Measurements from ENCODE around the gene CAST.

The CAST gene

GRCh38 chr5:96808868-96809558 is 146.8 kb downstream of the CAST start:
- Histone ChIP-seq H3K4me2 (ENCODE audit: insufficient read depth, low read length) (peak overlapping the region; percentile 79), H3K27ac (ENCODE audit: low read length) (peak overlapping the region; percentile 100)

DNA sequence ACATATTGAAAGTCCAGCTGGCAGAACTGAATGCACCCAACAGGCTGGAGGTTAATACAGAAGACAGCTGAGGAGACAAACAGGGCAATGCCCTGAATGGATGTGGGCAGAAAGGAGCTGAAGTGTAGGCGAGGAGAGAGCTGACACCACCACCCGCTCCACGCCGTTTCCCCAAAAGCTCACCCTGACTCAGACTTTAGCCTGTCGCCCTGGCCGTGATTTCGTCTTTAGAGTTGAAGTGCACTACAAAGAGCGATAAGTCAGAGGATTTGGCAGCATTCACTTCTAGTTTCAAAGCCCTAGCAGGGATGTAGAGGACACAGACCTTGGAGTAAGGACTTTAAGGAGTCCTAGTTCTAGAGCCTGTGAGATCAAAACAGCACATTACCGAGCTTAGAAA is 147.7 kb downstream of the CAST start:
- H2AFZ ChIP-seq (ENCODE audit: low read depth, low read length) = no peak overlapping the region
- H3K9me3 ChIP-seq (ENCODE audit: insufficient read depth, low read length, severe bottlenecking) = no peaks in the 10 kb centered on the region
- H3K4me2 ChIP-seq (ENCODE audit: insufficient read depth, low read length) = no peak overlapping the region
- H3K36me3 ChIP-seq (ENCODE audit: insufficient read depth, low read length) = peaks cover 9% of the 10 kb centered on the region
- H3K79me2 ChIP-seq (ENCODE audit: insufficient read depth, low read length) = peaks cover 36% of the 10 kb centered on the region
- no peak overlapping the region for H3K4me3 ChIP-seq (ENCODE audit: low read depth in 1 of 2, low read length in 2 of 2)
- TF ChIP-seq CTCF (IDR thresholded peaks at IDR 0.05; ENCODE audit: borderline replicate concordance, extremely low read depth, low read length, poor library complexity, severe bottlenecking) (no peak), EZH2 (IDR thresholded peaks at IDR 0.05; ENCODE audit: borderline replicate concordance, low read depth, low read length, severe bottlenecking) (no peak)
- no peak for DNase-seq
- no peak for ATAC-seq (ENCODE audit: insufficient read depth, low read depth)
- no peaks in the 10 kb centered on the region for H3K27me3 ChIP-seq (ENCODE audit: insufficient read depth, low read length, poor library complexity)
- peaks cover 41% of the 10 kb centered on the region for H3K4me1 ChIP-seq (ENCODE audit: insufficient read depth, low read length)
- H3K27ac ChIP-seq (ENCODE audit: low read length) = 0 out of 2 replicates have a peak overlapping the region, but pooled peaks have one; percentile 34
- H3K9ac ChIP-seq (ENCODE audit: low read depth, low read length) = no peak overlapping the region
- no peaks in the 10 kb centered on the region for H4K20me1 ChIP-seq (ENCODE audit: insufficient read depth, low read length)

More at GRCh38 chr5:96808868-96809558, 146.8 kb downstream of the CAST start:
- Histone ChIP-seq H3K9me3 (ENCODE audit: insufficient read depth, low read length, severe bottlenecking) (no peaks in the 10 kb centered on the region), H3K36me3 (ENCODE audit: insufficient read depth, low read length) (peaks cover 14% of the 10 kb centered on the region), H2AFZ (ENCODE audit: low read depth, low read length) (peak overlapping the region; percentile 91; the same call in 1 of the 2 replicates), H3K79me2 (ENCODE audit: insufficient read depth, low read length) (peaks cover 45% of the 10 kb centered on the region), H3K4me3 (ENCODE audit: low read depth in 1 of 2, low read length in 2 of 2) (peak overlapping the region in 1 of 2 experiments; percentile 81; a peak in 3 of 4 replicates), H3K27me3 (ENCODE audit: insufficient read depth, low read length, poor library complexity) (no peaks in the 10 kb centered on the region), H3K4me1 (ENCODE audit: insufficient read depth, low read length) (peaks cover 43% of the 10 kb centered on the region), H4K20me1 (ENCODE audit: insufficient read depth, low read length) (no peaks in the 10 kb centered on the region), H3K9ac (ENCODE audit: low read depth, low read length) (peak overlapping the region; percentile 98)
- DNase-seq = no peak
- no peak for ATAC-seq (ENCODE audit: insufficient read depth, low read depth)
- TF ChIP-seq CTCF (IDR thresholded peaks at IDR 0.05; ENCODE audit: borderline replicate concordance, extremely low read depth, low read length, poor library complexity, severe bottlenecking) (no peak), EZH2 (IDR thresholded peaks at IDR 0.05; ENCODE audit: borderline replicate concordance, low read depth, low read length, severe bottlenecking) (no peak)

GRCh38 chr5:96812851-96813250 is 150.7 kb downstream of the CAST start:
- H2AFZ ChIP-seq (ENCODE audit: low read depth, low read length) = no peak overlapping the region
- H3K27ac ChIP-seq (ENCODE audit: low read length) = no peak overlapping the region
- ATAC-seq (ENCODE audit: insufficient read depth, low read depth) (no peak), DNase-seq (no peak)
- peaks cover 7% of the 10 kb centered on the region for H3K79me2 ChIP-seq (ENCODE audit: insufficient read depth, low read length)
- H3K36me3 ChIP-seq (ENCODE audit: insufficient read depth, low read length) = no peaks in the 10 kb centered on the region; the same call in 1 of the 2 replicates
- H3K4me3 ChIP-seq (ENCODE audit: low read depth in 1 of 2, low read length in 2 of 2) = no peak overlapping the region
- no peaks in the 10 kb centered on the region for H3K9me3 ChIP-seq (ENCODE audit: insufficient read depth, low read length, severe bottlenecking)
- no peak overlapping the region for H3K9ac ChIP-seq (ENCODE audit: low read depth, low read length)
- peaks cover 49% of the 10 kb centered on the region for H3K4me1 ChIP-seq (ENCODE audit: insufficient read depth, low read length)
- TF ChIP-seq CTCF (IDR thresholded peaks at IDR 0.05; ENCODE audit: borderline replicate concordance, extremely low read depth, low read length, poor library complexity, severe bottlenecking) = no peak
- TF ChIP-seq EZH2 (IDR thresholded peaks at IDR 0.05; ENCODE audit: borderline replicate concordance, low read depth, low read length, severe bottlenecking) = no peak
- no peak overlapping the region for H3K4me2 ChIP-seq (ENCODE audit: insufficient read depth, low read length)
- H3K27me3 ChIP-seq (ENCODE audit: insufficient read depth, low read length, poor library complexity) = no peaks in the 10 kb centered on the region
- H4K20me1 ChIP-seq (ENCODE audit: insufficient read depth, low read length) = no peaks in the 10 kb centered on the region

Data from DND-41 (cell line).